Esophagus squamous epithelium (tissue), 5 donors: ENCODE data around the gene PADI6. TPM values are rescaled to one million over a fixed set of nuclear protein-coding genes. Genes with fewer than 3 reads are reported as not detected.

Experiments used
- DNase-seq: peaks from one replicate; lab custom pipeline; 2025; lab: John Stamatoyannopoulos, UW
- H3K27ac ChIP-seq, 4 donors: fragments of 200-600 bp; sonication (generic); one replicate each; pipeline ENCODE4 v1.5.1; 2016 to 2019; ENCODE audit warnings: mild to moderate bottlenecking in 1 of 4
- H3K27me3 ChIP-seq, 4 donors: fragments of 200-600 bp; sonication (generic); 1 replicate in 3 of 4; 2 replicates in 1 of 4; pipeline versions ENCODE4 v1.5.1 to v1.6.0; 2017 to 2021; ENCODE audit warnings: antibody characterized with exemption in 1 of 4
- H3K36me3 ChIP-seq, 3 donors: fragments of 200-600 bp; sonication (generic); one replicate each; pipeline ENCODE4 v1.5.1; 2016 to 2019
- H3K4me1 ChIP-seq, 3 donors: fragments of 200-600 bp; sonication (generic); one replicate each; pipeline ENCODE4 v1.5.1; 2017 to 2019
- H3K4me3 ChIP-seq, 4 donors: fragments of 200-600 bp; sonication (generic); 1 replicate in 3 of 4; 2 replicates in 1 of 4; pipeline ENCODE4 v1.5.1; 2016 to 2019; ENCODE audit warnings: mild to moderate bottlenecking in 2 of 4, moderate library complexity in 1 of 4
- H3K9me3 ChIP-seq, 3 donors: fragments of 200-600 bp; sonication (generic); one replicate each; pipeline ENCODE4 v1.5.1; 2016 to 2019
- CTCF ChIP-seq, 6 experiments: fragments of 450-650 bp in 4 of 6; fragments of 200-600 bp in 2 of 6; sonication (generic) in 2 of 6; IDR thresholded peaks; one replicate each; pipeline ENCODE4 v1.5.1; 2016 to 2019; ENCODE audit warnings: antibody characterized with exemption in 6 of 6, mild to moderate bottlenecking in 4 of 6, moderate library complexity in 4 of 6
- POLR2A ChIP-seq, 4 donors: fragments of 450-650 bp; IDR thresholded peaks; one replicate each; pipeline ENCODE4 v1.6.1; 2017; ENCODE audit warnings: antibody characterized with exemption in 4 of 4, mild to moderate bottlenecking in 4 of 4, moderate library complexity in 3 of 4
- WGBS, 2 donors: methylation state at CpG; one replicate each; pipeline ENCODE4 v1.1.5; 2018; 5-methylcytosine and 5-hydroxymethylcytosine counted together
- intact Hi-C: fragments of 100-400 bp; cut with DNase I; formaldehyde crosslinking; loops from one replicate; pipeline ENCODE4 v1.15.0; 2022
- total RNA-seq, 4 donors: library from RNA; depleted of rRNA; stranded (reverse); fragments of >200 nt; gene quantifications; one replicate each; pipeline ENCODE4 v1.1.0, GENCODE V29; 2016
- donor health status: DM: yes; HTN: yes; CAD: no.

Gene PADI6
- total RNA-seq, 4 donors from 2014 or later: not detected

- Histone ChIP-seq H3K36me3 (peaks cover 0 to 30% (median under 1%) of the 10 kb centered on the region in 3 donors), H3K9me3 (no peaks in the 10 kb centered on the region), H3K27ac (peak overlapping the region; percentile 87 to 98 (median 92)), H3K4me3 (peak overlapping the region; percentile 51 to 94 (median 85)), H3K4me1 (peaks cover 32 to 77% (median 38%) of the 10 kb centered on the region in 3 donors), H3K27me3 (no peaks in the 10 kb centered on the region)
- 0 to 1% methylated on average over 7 to 15 of the region's 78 CpGs for WGBS, 2 donors
- no peak for DNase-seq
- TF ChIP-seq CTCF (IDR thresholded peaks at IDR 0.05): no peak
- peak in 1 of 4 donors; percentile 1 for TF ChIP-seq POLR2A (IDR thresholded peaks at IDR 0.05)
- intact Hi-C loops: no loop called here
Observed at GRCh38 chr1:17438318-17439249, 66.6 kb downstream of the PADI6 start.

- intact Hi-C loops: no loop called here
- Histone ChIP-seq H3K4me3 (peak within 1 kb of the TSS; percentile 51 to 94 (median 85)), H3K27ac (peak within 1 kb of the TSS; percentile 87 to 98 (median 92)), H3K36me3 (peaks cover 0 to 21% (median 0%) of the 10 kb centered on the region in 3 donors), H3K4me1 (peaks cover 32 to 77% (median 42%) of the 10 kb centered on the region in 3 donors), H3K27me3 (no peaks in the 10 kb centered on the region), H3K9me3 (no peaks in the 10 kb centered on the region)
- no peak for DNase-seq
- TF ChIP-seq POLR2A (IDR thresholded peaks at IDR 0.05): peak in 2 of 4 donors; percentile 14 to 34
- peak in 3 of 6 experiments; percentile 10 to 22 (median 17) for TF ChIP-seq CTCF (IDR thresholded peaks at IDR 0.05)
- 0 to 1% methylated on average over 19 to 28 of the region's 75 CpGs for WGBS, 2 donors
Observed at GRCh38 chr1:17439250-17440073, 67.5 kb downstream of the PADI6 start, which contains the start of gene RCC2. Gene RCC2 (minus strand): TSS chr1:17439677. CDS start chr1:17438514, 1,163 bp downstream.

- H3K27me3 ChIP-seq: no peaks in the 10 kb centered on the region
- intact Hi-C loops: no loop called here
- H3K9me3 ChIP-seq: no peaks in the 10 kb centered on the region
- DNase-seq: no peak
- H3K27ac ChIP-seq: peak overlapping the region; percentile 86 to 98 (median 88)
- peaks cover 0 to 13% (median 0%) of the 10 kb centered on the region in 3 donors for H3K36me3 ChIP-seq
- peak overlapping the region; percentile 31 to 94 (median 85) for H3K4me3 ChIP-seq
- peaks cover 32 to 71% (median 42%) of the 10 kb centered on the region in 3 donors for H3K4me1 ChIP-seq
- WGBS, 2 donors: 37 to 46% methylated on average over 17 to 18 of the region's 18 CpGs
- TF ChIP-seq CTCF (IDR thresholded peaks at IDR 0.05) (peak in 1 of 6 experiments; percentile 0), POLR2A (IDR thresholded peaks at IDR 0.05) (no peak)
Observed at GRCh38 chr1:17440074-17440826, 68.3 kb downstream of the PADI6 start.

- DNase-seq: no peak
- TF ChIP-seq CTCF (IDR thresholded peaks at IDR 0.05): no peak
- no peak for TF ChIP-seq POLR2A (IDR thresholded peaks at IDR 0.05)
- H3K27ac ChIP-seq: peak overlapping the region; percentile 86 to 98 (median 88)
- no peaks in the 10 kb centered on the region for H3K27me3 ChIP-seq
- H3K36me3 ChIP-seq: peaks cover 0 to 8% (median 0%) of the 10 kb centered on the region in 3 donors
- peaks cover 32 to 65% (median 42%) of the 10 kb centered on the region in 3 donors for H3K4me1 ChIP-seq
- intact Hi-C loops: no loop called here
- WGBS, 2 donors: 22 to 48% methylated on average over 6 of the region's 6 CpGs
- peak overlapping the region; percentile 31 to 94 (median 85) for H3K4me3 ChIP-seq
- H3K9me3 ChIP-seq: no peaks in the 10 kb centered on the region
Observed at GRCh38 chr1:17440827-17441168, 68.8 kb downstream of the PADI6 start.
